Mucosa of rectum (tissue), 2 donors: ENCODE measurements around the gene GPR78.

Experiments used
- H3K27ac ChIP-seq, 2 donors: one replicate each; pipeline ENCODE4 v1.7.0; 2013; ENCODE audit warnings: inconsistent platforms in 2 of 2, low read depth in 2 of 2, low read length in 2 of 2
- H3K27me3 ChIP-seq, 2 donors: one replicate each; pipeline ENCODE4 v1.7.0; 2013; ENCODE audit warnings: low read length in 2 of 2; ENCODE audit not compliant: control insufficient read depth in 2 of 2, insufficient read depth in 2 of 2
- H3K36me3 ChIP-seq, 2 donors: one replicate each; pipeline ENCODE4 v1.7.0; 2013; ENCODE audit warnings: low read length in 2 of 2; ENCODE audit not compliant: control insufficient read depth in 2 of 2, insufficient read depth in 2 of 2
- H3K4me1 ChIP-seq, 2 donors: one replicate each; pipeline ENCODE4 v1.7.0; 2013; ENCODE audit warnings: low read length in 2 of 2, mild to moderate bottlenecking in 1 of 2; ENCODE audit not compliant: control insufficient read depth in 2 of 2, insufficient read depth in 2 of 2
- H3K4me3 ChIP-seq, 2 donors: one replicate each; pipeline ENCODE4 v1.7.0; 2013; ENCODE audit warnings: low read length in 2 of 2
- H3K9ac ChIP-seq, 2 donors: one replicate each; pipeline ENCODE4 v1.7.0; 2013; ENCODE audit warnings: low read length in 2 of 2, low read depth in 1 of 2, mild to moderate bottlenecking in 1 of 2
- H3K9me3 ChIP-seq, 2 donors: one replicate each; pipeline ENCODE4 v1.7.0; 2013; ENCODE audit warnings: low read length in 2 of 2; ENCODE audit not compliant: control insufficient read depth in 2 of 2
- donor health status: healthy.
- donor health status: Normal muscosa, but diverticular disease.

Gene GPR78, protein sequence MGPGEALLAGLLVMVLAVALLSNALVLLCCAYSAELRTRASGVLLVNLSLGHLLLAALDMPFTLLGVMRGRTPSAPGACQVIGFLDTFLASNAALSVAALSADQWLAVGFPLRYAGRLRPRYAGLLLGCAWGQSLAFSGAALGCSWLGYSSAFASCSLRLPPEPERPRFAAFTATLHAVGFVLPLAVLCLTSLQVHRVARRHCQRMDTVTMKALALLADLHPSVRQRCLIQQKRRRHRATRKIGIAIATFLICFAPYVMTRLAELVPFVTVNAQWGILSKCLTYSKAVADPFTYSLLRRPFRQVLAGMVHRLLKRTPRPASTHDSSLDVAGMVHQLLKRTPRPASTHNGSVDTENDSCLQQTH

DNA sequence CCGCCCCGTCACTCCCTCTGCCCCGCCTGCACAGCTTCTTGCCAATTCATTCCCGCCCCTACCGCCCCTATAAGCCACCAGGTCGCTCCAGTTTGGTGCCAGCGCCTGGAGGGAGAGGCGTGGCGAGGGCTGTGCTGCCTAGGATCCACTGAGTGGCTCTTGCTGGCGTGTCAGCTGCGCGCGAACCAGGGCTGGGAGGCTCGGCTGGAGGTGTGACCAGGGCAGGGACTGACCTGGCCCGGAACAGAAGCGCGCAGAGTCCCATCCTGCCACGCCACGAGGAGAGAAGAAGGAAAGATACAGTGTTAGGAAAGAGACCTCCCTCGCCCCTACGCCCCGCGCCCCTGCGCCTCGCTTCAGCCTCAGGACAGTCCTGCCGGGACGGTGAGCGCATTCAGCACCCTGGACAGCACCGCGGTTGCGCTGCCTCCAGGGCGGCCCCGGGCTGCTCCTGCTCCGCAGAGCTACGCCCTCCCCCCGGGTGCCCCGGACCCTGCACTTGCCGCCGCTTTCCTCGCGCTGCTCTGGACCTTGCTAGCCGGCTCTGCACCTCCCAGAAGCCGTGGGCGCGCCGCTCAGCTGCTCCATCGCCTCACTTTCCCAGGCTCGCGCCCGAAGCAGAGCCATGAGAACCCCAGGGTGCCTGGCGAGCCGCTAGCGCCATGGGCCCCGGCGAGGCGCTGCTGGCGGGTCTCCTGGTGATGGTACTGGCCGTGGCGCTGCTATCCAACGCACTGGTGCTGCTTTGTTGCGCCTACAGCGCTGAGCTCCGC, at the start of gene GPR78:
GPR78 (plus strand) TSS at position 72 of the 773 bp plus-strand sequence; CDS start at position 663, 591 bp downstream.
- H3K4me1 ChIP-seq, result no peaks in the 10 kb centered on the region
- no peak within 1 kb of the TSS for H3K27ac ChIP-seq
- no peaks in the 10 kb centered on the region for H3K36me3 ChIP-seq
- H3K4me3 ChIP-seq, result no peak within 1 kb of the TSS
- H3K9ac ChIP-seq, result no peak within 1 kb of the TSS
- H3K27me3 ChIP-seq, result peaks cover 0 to 8% of the 10 kb centered on the region in 2 donors
- no peaks in the 10 kb centered on the region for H3K9me3 ChIP-seq

DNA sequence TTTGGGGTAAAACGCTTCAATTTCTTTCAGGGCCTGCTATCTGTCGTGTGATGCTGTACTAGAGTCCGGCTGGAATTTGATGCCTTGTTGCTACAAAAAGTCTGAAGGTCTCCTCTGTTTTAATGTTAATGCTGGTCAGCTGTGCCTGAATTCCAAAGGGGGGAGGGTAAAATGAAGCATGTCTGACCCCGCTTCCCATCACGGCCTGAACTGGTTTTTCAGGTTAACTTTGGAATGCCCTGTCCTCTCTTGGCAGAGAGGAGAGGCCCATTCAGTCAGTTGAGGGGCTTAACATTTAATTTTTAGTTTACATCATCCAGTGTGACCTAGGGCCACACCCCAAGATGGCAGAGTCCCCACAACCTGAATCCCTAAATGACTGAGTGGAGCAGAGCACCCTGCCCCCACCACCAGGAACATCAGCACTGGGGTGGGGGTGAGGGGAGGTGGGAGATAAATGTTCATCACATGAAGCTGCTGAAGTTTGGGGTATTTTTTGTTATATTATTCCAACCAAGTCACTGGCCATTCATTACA, 47.9 kb upstream of the GPR78 start:
- Histone ChIP-seq H3K27ac (no peak overlapping the region), H3K9me3 (no peaks in the 10 kb centered on the region), H3K36me3 (no peaks in the 10 kb centered on the region), H3K9ac (no peak overlapping the region), H3K4me3 (no peak overlapping the region), H3K27me3 (no peaks in the 10 kb centered on the region), H3K4me1 (peaks cover 8 to 10% of the 10 kb centered on the region in 2 donors)

DNA sequence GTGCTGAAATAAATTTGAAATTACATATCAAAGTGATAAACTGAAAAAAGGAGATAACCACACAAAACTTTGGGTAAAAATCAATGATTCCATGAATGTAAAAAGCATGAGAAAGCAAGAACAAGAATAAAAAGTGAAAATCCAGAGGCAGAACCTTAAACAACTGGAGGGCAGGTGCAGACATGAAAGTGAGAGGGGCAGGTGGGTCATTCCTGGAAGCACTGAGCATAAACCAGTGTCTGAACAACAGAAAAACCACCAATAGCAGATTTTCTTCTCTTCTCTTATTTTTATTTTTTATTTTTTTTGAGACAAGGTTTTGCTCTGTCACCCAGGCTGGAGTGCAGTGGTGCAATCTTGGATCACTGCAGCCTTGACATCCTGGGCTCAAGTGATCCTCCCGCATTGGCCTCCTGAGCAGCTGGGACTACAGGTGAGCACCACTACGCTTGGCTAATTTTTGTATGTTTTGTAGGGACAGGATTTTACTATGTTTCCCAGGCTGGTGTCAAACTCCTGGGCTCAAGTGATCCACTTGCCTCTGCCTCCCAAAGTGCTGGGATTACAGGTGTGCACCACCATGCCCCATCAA, 46.8 kb upstream of the GPR78 start:
- H3K9ac ChIP-seq, result no peak overlapping the region
- no peaks in the 10 kb centered on the region for H3K9me3 ChIP-seq
- H3K36me3 ChIP-seq, result no peaks in the 10 kb centered on the region
- no peaks in the 10 kb centered on the region for H3K27me3 ChIP-seq
- H3K4me3 ChIP-seq, result no peak overlapping the region
- peaks cover 8 to 10% of the 10 kb centered on the region in 2 donors for H3K4me1 ChIP-seq
- no peak overlapping the region for H3K27ac ChIP-seq

DNA sequence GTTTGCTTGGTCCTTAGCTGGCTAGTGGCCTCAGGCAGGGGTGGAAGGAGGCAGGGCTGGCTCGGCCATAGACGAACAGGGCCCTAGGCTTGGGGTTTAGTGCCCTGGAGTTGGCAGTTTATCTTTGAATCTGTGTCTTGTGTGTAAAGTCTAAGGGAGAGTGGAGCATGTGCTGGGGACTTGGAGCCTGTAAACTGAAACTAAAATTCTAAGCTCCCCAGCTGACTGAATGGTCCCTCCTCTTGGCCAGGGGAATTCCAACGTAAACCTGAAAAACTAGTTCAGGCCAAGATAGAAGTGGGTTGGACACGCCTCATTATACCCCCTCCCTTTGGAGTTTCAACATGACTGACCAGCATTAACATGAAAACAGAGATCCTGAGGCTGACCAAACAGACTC, 46.1 kb upstream of the GPR78 start:
- Histone ChIP-seq H3K4me3 (peak overlapping the region; percentile 37 to 52), H3K27me3 (no peaks in the 10 kb centered on the region), H3K4me1 (peaks cover 8 to 10% of the 10 kb centered on the region in 2 donors), H3K36me3 (no peaks in the 10 kb centered on the region), H3K9ac (peak overlapping the region in 1 of 2 donors; percentile 36), H3K9me3 (no peaks in the 10 kb centered on the region), H3K27ac (peak overlapping the region; percentile 52 to 55)

DNA sequence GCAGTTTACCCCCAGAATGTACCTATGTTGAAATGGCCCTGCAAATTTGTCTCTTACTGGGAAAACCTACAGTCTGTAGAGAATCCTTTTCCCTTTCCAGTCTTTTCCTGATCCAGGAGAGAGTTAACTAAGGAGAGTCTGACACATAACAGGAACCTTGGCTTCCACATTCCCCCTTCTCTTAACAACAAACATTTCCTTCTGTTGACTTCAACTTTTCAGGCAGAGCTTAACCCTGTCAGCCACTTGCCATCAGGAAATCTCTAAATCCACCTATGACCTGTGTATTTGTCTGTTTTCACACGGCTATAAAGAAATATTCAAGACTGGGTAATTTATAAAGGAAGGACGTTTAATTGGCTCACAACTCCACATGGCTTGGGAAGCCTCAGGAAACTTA, 45.6 kb upstream of the GPR78 start:
- Histone ChIP-seq H3K4me3 (peak overlapping the region in 1 of 2 donors; percentile 37), H3K27ac (peak overlapping the region; percentile 32), H3K9me3 (no peaks in the 10 kb centered on the region), H3K36me3 (no peaks in the 10 kb centered on the region), H3K4me1 (peaks cover 8 to 10% of the 10 kb centered on the region in 2 donors), H3K27me3 (no peaks in the 10 kb centered on the region), H3K9ac (no peak overlapping the region)

DNA sequence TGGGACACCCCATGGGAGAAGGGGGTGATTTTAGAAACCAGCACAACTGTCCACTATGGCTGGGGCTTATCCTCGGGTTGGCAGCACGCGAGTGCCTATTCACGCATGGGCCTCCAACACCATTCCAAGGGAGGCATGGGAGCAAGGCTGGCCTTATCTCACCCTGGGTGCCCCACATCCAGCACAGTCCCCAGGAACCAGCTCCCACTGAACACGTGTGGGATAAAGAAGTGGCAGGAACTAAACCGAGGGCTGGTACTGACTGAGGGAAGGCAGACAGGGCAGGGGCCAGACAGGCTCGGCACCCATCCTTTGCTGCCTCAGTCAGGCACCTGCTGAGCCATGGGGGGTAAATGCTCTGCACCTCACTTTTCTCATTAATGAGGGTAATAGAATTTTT, 43.7 kb upstream of the GPR78 start:
- Histone ChIP-seq H3K27me3 (no peaks in the 10 kb centered on the region), H3K4me1 (peaks cover 8 to 10% of the 10 kb centered on the region in 2 donors), H3K36me3 (no peaks in the 10 kb centered on the region), H3K4me3 (no peak overlapping the region), H3K27ac (no peak overlapping the region), H3K9ac (no peak overlapping the region), H3K9me3 (no peaks in the 10 kb centered on the region)

DNA sequence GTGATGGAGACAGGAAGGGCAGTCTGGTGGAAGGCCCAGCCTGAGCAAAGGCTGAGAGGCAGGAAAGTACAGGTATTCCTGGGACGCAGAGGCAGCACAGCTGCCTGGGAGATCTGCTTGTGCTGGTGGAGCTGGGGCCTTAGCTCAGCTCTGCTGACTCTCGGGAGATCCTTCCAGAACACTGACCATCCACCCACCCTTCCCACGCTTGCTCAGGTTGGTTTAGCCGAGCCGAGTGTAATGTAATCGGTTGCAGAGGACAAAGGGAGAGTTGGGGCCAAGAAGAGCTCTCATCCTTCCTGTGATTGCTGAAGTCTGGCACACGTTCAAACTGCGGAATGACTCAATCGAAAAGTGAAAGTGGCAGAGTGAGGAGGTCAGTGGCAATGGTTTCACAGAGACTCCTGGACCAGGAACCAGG, 43.1 kb upstream of the GPR78 start:
- no peak overlapping the region for H3K4me3 ChIP-seq
- no peaks in the 10 kb centered on the region for H3K9me3 ChIP-seq
- H3K27me3 ChIP-seq, result no peaks in the 10 kb centered on the region
- H3K36me3 ChIP-seq, result no peaks in the 10 kb centered on the region
- no peak overlapping the region for H3K27ac ChIP-seq
- H3K4me1 ChIP-seq, result peaks cover 8 to 10% of the 10 kb centered on the region in 2 donors
- no peak overlapping the region for H3K9ac ChIP-seq

DNA sequence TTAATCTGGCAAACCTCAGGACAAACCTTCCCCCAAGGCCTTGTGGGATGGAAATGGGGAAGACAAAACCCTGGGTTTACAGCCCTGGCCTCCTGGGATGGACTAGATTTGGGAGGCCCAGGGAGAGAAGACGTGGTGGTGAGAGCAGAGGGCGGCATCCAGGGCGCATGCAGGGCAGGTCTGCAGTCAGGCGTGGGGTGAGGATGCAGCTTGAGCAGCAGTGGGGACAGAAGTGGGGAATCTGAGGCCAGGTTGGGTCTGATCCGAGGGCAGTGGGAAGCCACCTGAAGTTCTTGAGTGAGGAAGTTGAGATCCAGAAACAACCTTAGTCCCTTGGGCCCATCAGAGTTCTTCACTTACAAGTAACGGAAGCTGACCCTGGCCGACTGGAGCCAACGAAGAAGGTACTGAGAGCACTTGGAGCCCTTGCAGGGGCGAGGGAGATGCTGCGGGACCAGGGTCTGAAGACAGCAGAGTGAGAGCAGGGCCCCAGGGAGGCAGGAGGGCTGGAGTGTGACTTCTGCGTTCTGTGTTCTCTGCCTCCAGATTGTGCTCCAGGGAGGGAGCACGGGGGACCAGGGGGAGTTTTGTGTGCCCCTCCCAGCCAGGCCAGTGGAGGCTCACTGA, 42.0 kb upstream of the GPR78 start:
- Histone ChIP-seq H3K9ac (no peak overlapping the region), H3K9me3 (no peaks in the 10 kb centered on the region), H3K27ac (no peak overlapping the region), H3K4me1 (peaks cover 8 to 10% of the 10 kb centered on the region in 2 donors), H3K4me3 (no peak overlapping the region), H3K27me3 (no peaks in the 10 kb centered on the region), H3K36me3 (no peaks in the 10 kb centered on the region)

DNA sequence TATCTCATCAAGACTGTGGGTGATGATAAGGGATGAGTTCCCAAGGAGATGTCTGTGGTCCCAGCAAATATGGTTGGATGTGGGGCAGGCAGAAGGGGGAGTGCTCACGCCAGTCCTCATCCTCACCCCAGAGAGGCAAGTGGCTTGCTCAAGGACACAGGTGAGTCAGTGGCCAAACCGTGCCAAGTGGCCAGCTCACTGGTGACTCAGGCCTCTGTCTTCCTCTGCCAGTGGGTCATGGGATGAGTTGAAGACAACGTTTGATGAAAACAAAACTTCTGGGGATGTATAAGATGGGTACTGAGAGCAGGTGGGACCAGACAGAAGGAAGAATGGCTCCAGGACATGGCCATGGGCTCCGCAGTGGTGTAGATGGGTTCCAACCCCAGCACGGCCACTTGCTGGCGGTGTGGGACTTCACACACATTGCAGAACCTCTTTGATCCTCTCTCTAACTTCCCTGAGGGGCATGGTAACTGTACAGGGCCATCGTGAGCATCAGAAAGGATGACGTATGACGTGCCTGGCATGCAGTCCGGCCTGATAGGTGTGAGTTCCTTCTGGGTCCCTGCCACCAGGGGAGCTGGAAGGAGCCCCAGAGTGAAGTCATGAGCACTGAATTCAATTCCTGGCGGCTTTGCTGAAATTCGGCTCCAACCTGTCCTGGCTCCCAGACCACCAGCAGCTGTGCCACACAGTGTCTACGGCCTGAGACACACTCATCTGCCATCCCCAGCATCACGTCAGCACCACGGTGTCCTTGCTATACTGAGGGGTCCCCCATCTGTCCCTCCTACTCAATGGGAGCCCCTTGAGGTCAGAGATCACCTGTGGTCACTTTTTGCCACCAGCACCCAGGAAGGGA, 41.3 kb upstream of the GPR78 start:
- no peak overlapping the region for H3K4me3 ChIP-seq
- no peak overlapping the region for H3K9ac ChIP-seq
- H3K4me1 ChIP-seq, result peaks cover 5 to 6% of the 10 kb centered on the region in 2 donors
- no peaks in the 10 kb centered on the region for H3K9me3 ChIP-seq
- H3K27ac ChIP-seq, result no peak overlapping the region
- no peaks in the 10 kb centered on the region for H3K27me3 ChIP-seq
- no peaks in the 10 kb centered on the region for H3K36me3 ChIP-seq
